ENCODE results near the gene ETNK2. TPM values are rescaled to one million over a fixed set of nuclear protein-coding genes. Genes with fewer than 3 reads are reported as not detected.

ETNK2 gene
- total RNA-seq, 6 donors from 2014 or later = 3.2 to 8.9 (median 6.0) TPM; not detected in 1

DNA sequence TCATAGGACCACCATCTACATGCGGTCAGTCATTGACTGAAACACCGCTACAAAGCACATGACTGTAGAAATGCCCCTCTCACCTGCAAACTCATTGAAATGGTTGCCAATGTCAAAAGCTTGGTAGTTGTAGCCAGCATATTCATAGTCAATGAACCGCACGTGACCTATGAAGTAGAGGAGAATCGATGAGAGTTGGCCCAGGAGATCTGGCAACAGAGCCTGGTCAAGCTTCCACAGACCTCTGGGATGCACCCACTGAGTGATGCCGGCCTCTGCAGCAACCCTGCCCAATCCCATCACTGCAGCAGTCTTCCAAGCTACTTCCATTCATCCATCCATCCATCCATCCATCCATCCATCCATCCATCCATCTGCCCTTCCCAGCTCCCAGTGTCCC is 11.9 kb downstream of the ETNK2 start:
- 92 to 98% methylated on average over 6 of the region's 6 CpGs for WGBS, 2 donors
- no peak for DNase-seq
- Histone ChIP-seq H3K27me3 (no peaks in the 10 kb centered on the region), H3K9me3 (no peaks in the 10 kb centered on the region), H3K36me3 (peaks cover 0 to 4% (median 0%) of the 10 kb centered on the region in 4 donors), H3K4me1 (no peaks in the 10 kb centered on the region), H3K4me3 (no peak overlapping the region), H3K27ac (no peak overlapping the region)
- ATAC-seq (ENCODE audit: low FRiP score in 2 of 2) = no peak
- TF ChIP-seq POLR2AphosphoS5 (IDR thresholded peaks at IDR 0.05) (no peak), CTCF (IDR thresholded peaks at IDR 0.05) (no peak), EP300 (IDR thresholded peaks at IDR 0.05) (no peak), POLR2A (IDR thresholded peaks at IDR 0.05) (no peak)

GRCh38 chr1:204139088-204139487 is 12.8 kb downstream of the ETNK2 start:
- Histone ChIP-seq H3K4me3 (no peak overlapping the region), H3K9me3 (no peaks in the 10 kb centered on the region), H3K27ac (no peak overlapping the region), H3K36me3 (peaks cover 0 to 9% (median 0%) of the 10 kb centered on the region in 4 donors), H3K27me3 (no peaks in the 10 kb centered on the region), H3K4me1 (no peaks in the 10 kb centered on the region)
- DNase-seq (no peak), ATAC-seq (ENCODE audit: low FRiP score in 2 of 2) (no peak)
- TF ChIP-seq EP300 (IDR thresholded peaks at IDR 0.05) (no peak), CTCF (IDR thresholded peaks at IDR 0.05) (no peak), POLR2A (IDR thresholded peaks at IDR 0.05) (no peak), POLR2AphosphoS5 (IDR thresholded peaks at IDR 0.05) (no peak)
- 62 to 77% methylated on average over 2 of the region's 2 CpGs for WGBS, 2 donors

DNA sequence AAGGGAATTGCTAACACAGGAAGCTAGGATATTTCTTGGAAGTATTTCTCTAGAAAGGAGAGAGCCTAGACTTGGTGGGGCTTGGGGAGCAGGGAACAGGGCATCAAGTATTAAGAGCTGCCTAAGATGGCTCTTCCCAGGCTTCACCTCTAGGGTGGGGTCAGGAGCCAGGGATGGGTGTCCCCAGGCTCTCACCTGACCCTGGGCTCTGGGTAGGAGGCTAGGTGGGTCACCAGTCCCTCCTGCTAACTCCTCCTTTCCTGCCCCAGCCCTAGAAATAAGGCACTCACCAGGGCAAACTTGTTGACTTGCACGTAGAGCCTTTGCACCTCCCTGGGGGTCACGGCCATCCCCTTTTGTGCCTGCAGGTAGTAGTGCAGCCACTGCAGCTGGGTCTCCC is 15.0 kb downstream of the ETNK2 start:
- WGBS, 2 donors = 73 to 80% methylated on average over 2 of the region's 2 CpGs
- ATAC-seq (ENCODE audit: low FRiP score in 2 of 2) (no peak), DNase-seq (peak in 1 of 2 donors; percentile 24)
- H3K27me3 ChIP-seq = no peaks in the 10 kb centered on the region
- no peak overlapping the region for H3K27ac ChIP-seq
- H3K4me3 ChIP-seq = no peak overlapping the region
- no peak for TF ChIP-seq POLR2AphosphoS5 (IDR thresholded peaks at IDR 0.05)
- TF ChIP-seq POLR2A (IDR thresholded peaks at IDR 0.05) = no peak
- no peak for TF ChIP-seq CTCF (IDR thresholded peaks at IDR 0.05)
- TF ChIP-seq EP300 (IDR thresholded peaks at IDR 0.05) = no peak
- peaks cover 0 to 13% (median 0%) of the 10 kb centered on the region in 4 donors for H3K36me3 ChIP-seq
- no peaks in the 10 kb centered on the region for H3K9me3 ChIP-seq
- no peaks in the 10 kb centered on the region for H3K4me1 ChIP-seq

- Histone ChIP-seq H3K4me3 (no peak overlapping the region), H3K27me3 (no peaks in the 10 kb centered on the region), H3K36me3 (peaks cover 0 to 8% (median 0%) of the 10 kb centered on the region in 4 donors), H3K27ac (no peak overlapping the region), H3K4me1 (peaks cover 4 to 10% (median 5%) of the 10 kb centered on the region in 4 donors), H3K9me3 (no peaks in the 10 kb centered on the region)
- TF ChIP-seq POLR2AphosphoS5 (IDR thresholded peaks at IDR 0.05) (no peak), EP300 (IDR thresholded peaks at IDR 0.05) (no peak), POLR2A (IDR thresholded peaks at IDR 0.05) (no peak), CTCF (IDR thresholded peaks at IDR 0.05) (no peak)
- 81 to 85% methylated on average over 11 of the region's 11 CpGs for WGBS, 2 donors
- ATAC-seq (ENCODE audit: low FRiP score in 2 of 2) (no peak), DNase-seq (no peak)
Observed at GRCh38 chr1:204134103-204134502, 17.7 kb downstream of the ETNK2 start.

GRCh38 chr1:204132718-204133117 is 19.1 kb downstream of the ETNK2 start:
- no peak overlapping the region for H3K4me3 ChIP-seq
- ATAC-seq (ENCODE audit: low FRiP score in 2 of 2) = no peak
- no peaks in the 10 kb centered on the region for H3K9me3 ChIP-seq
- no peak overlapping the region for H3K27ac ChIP-seq
- H3K4me1 ChIP-seq = peaks cover 11 to 24% (median 14%) of the 10 kb centered on the region in 4 donors
- 74 to 79% methylated on average over 6 of the region's 6 CpGs for WGBS, 2 donors
- no peak for DNase-seq
- TF ChIP-seq POLR2AphosphoS5 (IDR thresholded peaks at IDR 0.05) (no peak), EP300 (IDR thresholded peaks at IDR 0.05) (no peak), CTCF (IDR thresholded peaks at IDR 0.05) (no peak), POLR2A (IDR thresholded peaks at IDR 0.05) (no peak)
- H3K27me3 ChIP-seq = no peaks in the 10 kb centered on the region
- peaks cover 0 to 8% (median 0%) of the 10 kb centered on the region in 4 donors for H3K36me3 ChIP-seq

All from upper lobe of left lung (tissue), 6 donors.